HepG2 (cell line): Measurements from ENCODE around the gene RFX7. TPM values are rescaled to one million over a fixed set of nuclear protein-coding genes. Genes with fewer than 3 reads are reported as not detected.

Source experiments
- NCOA2 ChIP-seq: sonication (generic); formaldehyde crosslinking; IDR thresholded peaks from 2 replicates; pipeline ENCODE4 v1.8.0; 2022; ENCODE audit warnings: inconsistent platforms
- PHF21A ChIP-seq: sonication (generic); formaldehyde crosslinking; IDR thresholded peaks from 2 replicates; pipeline ENCODE4 v1.5.0; 2020; ENCODE audit warnings: mild to moderate bottlenecking, missing genetic modification reagents
- SALL2 ChIP-seq: sonication (generic); formaldehyde crosslinking; IDR thresholded peaks from 2 replicates; pipeline ENCODE4 v1.8.1; 2023; ENCODE audit warnings: mild to moderate bottlenecking, missing genetic modification reagents, inconsistent platforms
- SMC3 ChIP-seq: IDR thresholded peaks from 2 replicates; pipeline ENCODE4 v1.6.1; 2011; ENCODE audit warnings: low read length, improper control_type of control experiment
- SNAPC2 ChIP-seq: sonication (generic); formaldehyde crosslinking; IDR thresholded peaks from 2 replicates; pipeline ENCODE4 v1.8.1; 2022; ENCODE audit warnings: mild to moderate bottlenecking, missing genetic modification reagents
- TP53 ChIP-seq: sonication (generic); formaldehyde crosslinking; conservative IDR thresholded peaks from 2 replicates; pipeline ENCODE4 v1.4.0; 2020; ENCODE audit warnings: missing genetic modification reagents
- ZBTB20 ChIP-seq: sonication (generic); formaldehyde crosslinking; IDR thresholded peaks from 2 replicates; pipeline ENCODE4 v1.8.1; 2023; ENCODE audit warnings: missing genetic modification reagents, low read depth, mild to moderate bottlenecking, borderline replicate concordance
- ZBTB3 ChIP-seq: sonication (generic); formaldehyde crosslinking; IDR thresholded peaks from 2 replicates; pipeline ENCODE4 v1.4.0; 2020; ENCODE audit warnings: low read depth, mild to moderate bottlenecking, moderate library complexity, missing genetic modification reagents, borderline replicate concordance
- ZNF546 ChIP-seq: sonication (generic); formaldehyde crosslinking; conservative IDR thresholded peaks from 2 replicates; pipeline ENCODE4 v1.8.1; 2023; ENCODE audit warnings: mild to moderate bottlenecking, missing genetic modification reagents
- ZNF563 ChIP-seq: sonication (generic); formaldehyde crosslinking; IDR thresholded peaks from 2 replicates; pipeline ENCODE4 v1.8.0; 2022; ENCODE audit warnings: mild to moderate bottlenecking, moderate library complexity, missing genetic modification reagents
- ZNF772 ChIP-seq: sonication (generic); formaldehyde crosslinking; IDR thresholded peaks from 2 replicates; pipeline ENCODE4 v1.5.0; 2020; ENCODE audit warnings: mild to moderate bottlenecking, missing genetic modification reagents
- polyA plus RNA-seq, 8 experiments: library from polyadenylated mRNA; depleted of rRNA in 3 of 8; stranded (reverse) in 7 of 8; unstranded in 1 of 8; fragments of >200 nt; fragmentation: Illumina TruSeq in 4 of 8; extraction: Trizol in 4 of 8; gene quantifications; 2 replicates each; pipeline versions ENCODE4 v1.2.1 to v1.2.3, GENCODE V29; 2011 to 2016; ENCODE audit warnings: low read depth in 4 of 8, missing spikeins in 1 of 8, mixed read lengths in 1 of 8; ENCODE audit not compliant: insufficient read depth in 1 of 8
- total RNA-seq, 5 experiments: library from RNA; depleted of rRNA; stranded (reverse); fragments of >200 nt; fragmentation: Illumina TruSeq; extraction: Trizol; gene quantifications; 2 replicates each; pipeline ENCODE4 v1.2.3, GENCODE V29; 2016; ENCODE audit warnings: low read depth in 1 of 5
- TF ChIP-seq, protein P1 (sequence below): sonication (generic); formaldehyde crosslinking; IDR thresholded peaks from 2 replicates; pipeline ENCODE4 v1.5.0; 2020; ENCODE audit warnings: missing genetic modification reagents
- TF ChIP-seq, protein P2 (sequence below): sonication (generic); formaldehyde crosslinking; IDR thresholded peaks from 2 replicates; pipeline ENCODE4 v1.4.0; 2020; ENCODE audit warnings: missing genetic modification reagents
- TF ChIP-seq, protein P3 (sequence below): sonication (generic); formaldehyde crosslinking; IDR thresholded peaks from 2 replicates; pipeline ENCODE4 v1.8.0; 2022; ENCODE audit warnings: missing genetic modification reagents, mild to moderate bottlenecking, moderate library complexity, borderline replicate concordance
- TF ChIP-seq, protein P4 (sequence below): sonication (generic); formaldehyde crosslinking; IDR thresholded peaks from 2 replicates; pipeline ENCODE4 v1.8.0; 2022; ENCODE audit warnings: mild to moderate bottlenecking, missing genetic modification reagents; ENCODE audit not compliant: insufficient replicate concordance
- TF ChIP-seq, protein P5 (sequence below): sonication (generic); formaldehyde crosslinking; IDR thresholded peaks from 2 replicates; pipeline ENCODE4 v1.4.0; 2020; ENCODE audit warnings: missing genetic modification reagents

RFX7 gene
- total and polyA plus RNA-seq, 2 of the 13 experiments (the other 11 are each of a cell fraction or from before 2014, with no cell fraction given): 8.5 to 10.4 TPM

DNA sequence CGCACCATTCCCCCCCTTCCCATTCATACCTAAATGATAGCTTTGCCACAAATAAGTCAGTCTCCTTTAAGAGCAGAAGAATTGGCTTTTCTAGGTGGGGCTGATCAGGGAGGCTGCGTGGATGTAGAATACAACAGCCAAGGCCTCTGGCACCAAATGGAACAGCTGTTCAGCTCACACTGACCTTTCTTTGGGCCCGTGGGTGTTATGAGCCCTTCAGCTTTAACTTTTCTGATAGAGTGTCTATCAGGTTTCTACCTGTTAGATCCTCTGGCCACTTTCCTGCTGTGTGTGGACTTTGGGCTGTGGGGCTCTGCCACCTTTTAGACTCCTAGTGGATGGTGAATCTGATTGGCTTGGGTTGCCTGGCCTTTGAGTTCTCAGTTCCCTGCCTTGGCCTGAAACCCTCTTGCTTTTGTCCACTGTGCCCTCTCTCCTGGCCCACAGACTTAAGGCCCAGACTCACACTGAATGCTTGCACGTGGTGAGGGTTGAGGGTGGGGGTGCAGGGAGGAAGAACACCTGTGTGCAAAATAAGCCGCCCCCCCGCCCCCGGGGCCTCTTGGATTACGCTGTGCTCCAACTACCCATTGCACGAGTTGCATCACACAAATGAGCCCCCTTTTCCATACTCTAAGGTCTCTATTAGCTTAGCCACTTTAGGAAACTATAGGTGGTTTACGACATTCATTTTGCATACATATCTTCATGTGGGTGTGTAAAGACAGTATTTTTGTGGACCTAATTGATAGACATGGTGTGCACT lies 1.3 kb upstream of the RFX7 start (continued):
- no peak for TF ChIP-seq SNAPC2 (CRISPR knock-in tag)
- TF ChIP-seq SMC3: no peak
- TF ChIP-seq ZNF546 (CRISPR knock-in tag): no peak
- TF ChIP-seq, protein P1, sequence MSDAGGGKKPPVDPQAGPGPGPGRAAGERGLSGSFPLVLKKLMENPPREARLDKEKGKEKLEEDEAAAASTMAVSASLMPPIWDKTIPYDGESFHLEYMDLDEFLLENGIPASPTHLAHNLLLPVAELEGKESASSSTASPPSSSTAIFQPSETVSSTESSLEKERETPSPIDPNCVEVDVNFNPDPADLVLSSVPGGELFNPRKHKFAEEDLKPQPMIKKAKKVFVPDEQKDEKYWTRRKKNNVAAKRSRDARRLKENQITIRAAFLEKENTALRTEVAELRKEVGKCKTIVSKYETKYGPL (CRISPR knock-in tag): no peak
- TF ChIP-seq SALL2 (CRISPR knock-in tag): 0 out of 2 replicates have a peak, but pooled peaks have one; percentile 49
- TF ChIP-seq, protein P2, sequence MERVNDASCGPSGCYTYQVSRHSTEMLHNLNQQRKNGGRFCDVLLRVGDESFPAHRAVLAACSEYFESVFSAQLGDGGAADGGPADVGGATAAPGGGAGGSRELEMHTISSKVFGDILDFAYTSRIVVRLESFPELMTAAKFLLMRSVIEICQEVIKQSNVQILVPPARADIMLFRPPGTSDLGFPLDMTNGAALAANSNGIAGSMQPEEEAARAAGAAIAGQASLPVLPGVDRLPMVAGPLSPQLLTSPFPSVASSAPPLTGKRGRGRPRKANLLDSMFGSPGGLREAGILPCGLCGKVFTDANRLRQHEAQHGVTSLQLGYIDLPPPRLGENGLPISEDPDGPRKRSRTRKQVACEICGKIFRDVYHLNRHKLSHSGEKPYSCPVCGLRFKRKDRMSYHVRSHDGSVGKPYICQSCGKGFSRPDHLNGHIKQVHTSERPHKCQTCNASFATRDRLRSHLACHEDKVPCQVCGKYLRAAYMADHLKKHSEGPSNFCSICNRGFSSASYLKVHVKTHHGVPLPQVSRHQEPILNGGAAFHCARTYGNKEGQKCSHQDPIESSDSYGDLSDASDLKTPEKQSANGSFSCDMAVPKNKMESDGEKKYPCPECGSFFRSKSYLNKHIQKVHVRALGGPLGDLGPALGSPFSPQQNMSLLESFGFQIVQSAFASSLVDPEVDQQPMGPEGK: peak; percentile 94
- TF ChIP-seq, protein P3, sequence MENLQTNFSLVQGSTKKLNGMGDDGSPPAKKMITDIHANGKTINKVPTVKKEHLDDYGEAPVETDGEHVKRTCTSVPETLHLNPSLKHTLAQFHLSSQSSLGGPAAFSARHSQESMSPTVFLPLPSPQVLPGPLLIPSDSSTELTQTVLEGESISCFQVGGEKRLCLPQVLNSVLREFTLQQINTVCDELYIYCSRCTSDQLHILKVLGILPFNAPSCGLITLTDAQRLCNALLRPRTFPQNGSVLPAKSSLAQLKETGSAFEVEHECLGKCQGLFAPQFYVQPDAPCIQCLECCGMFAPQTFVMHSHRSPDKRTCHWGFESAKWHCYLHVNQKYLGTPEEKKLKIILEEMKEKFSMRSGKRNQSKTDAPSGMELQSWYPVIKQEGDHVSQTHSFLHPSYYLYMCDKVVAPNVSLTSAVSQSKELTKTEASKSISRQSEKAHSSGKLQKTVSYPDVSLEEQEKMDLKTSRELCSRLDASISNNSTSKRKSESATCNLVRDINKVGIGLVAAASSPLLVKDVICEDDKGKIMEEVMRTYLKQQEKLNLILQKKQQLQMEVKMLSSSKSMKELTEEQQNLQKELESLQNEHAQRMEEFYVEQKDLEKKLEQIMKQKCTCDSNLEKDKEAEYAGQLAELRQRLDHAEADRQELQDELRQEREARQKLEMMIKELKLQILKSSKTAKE (CRISPR knock-in tag): no peak
- TF ChIP-seq ZBTB3 (CRISPR knock-in tag): no peak
- TF ChIP-seq PHF21A (CRISPR knock-in tag): peak; percentile 74
- no peak for TF ChIP-seq ZBTB20 (CRISPR knock-in tag)
- TF ChIP-seq, protein P4, sequence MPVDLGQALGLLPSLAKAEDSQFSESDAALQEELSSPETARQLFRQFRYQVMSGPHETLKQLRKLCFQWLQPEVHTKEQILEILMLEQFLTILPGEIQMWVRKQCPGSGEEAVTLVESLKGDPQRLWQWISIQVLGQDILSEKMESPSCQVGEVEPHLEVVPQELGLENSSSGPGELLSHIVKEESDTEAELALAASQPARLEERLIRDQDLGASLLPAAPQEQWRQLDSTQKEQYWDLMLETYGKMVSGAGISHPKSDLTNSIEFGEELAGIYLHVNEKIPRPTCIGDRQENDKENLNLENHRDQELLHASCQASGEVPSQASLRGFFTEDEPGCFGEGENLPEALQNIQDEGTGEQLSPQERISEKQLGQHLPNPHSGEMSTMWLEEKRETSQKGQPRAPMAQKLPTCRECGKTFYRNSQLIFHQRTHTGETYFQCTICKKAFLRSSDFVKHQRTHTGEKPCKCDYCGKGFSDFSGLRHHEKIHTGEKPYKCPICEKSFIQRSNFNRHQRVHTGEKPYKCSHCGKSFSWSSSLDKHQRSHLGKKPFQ (CRISPR knock-in tag): no peak
- no peak for TF ChIP-seq TP53 (CRISPR knock-in tag)
- no peak for TF ChIP-seq ZNF563 (CRISPR knock-in tag)
- TF ChIP-seq ZNF772 (CRISPR knock-in tag): no peak
- TF ChIP-seq NCOA2 (CRISPR knock-in tag): peak; percentile 49; the same call in 1 of the 2 replicates
- TF ChIP-seq, protein P5, sequence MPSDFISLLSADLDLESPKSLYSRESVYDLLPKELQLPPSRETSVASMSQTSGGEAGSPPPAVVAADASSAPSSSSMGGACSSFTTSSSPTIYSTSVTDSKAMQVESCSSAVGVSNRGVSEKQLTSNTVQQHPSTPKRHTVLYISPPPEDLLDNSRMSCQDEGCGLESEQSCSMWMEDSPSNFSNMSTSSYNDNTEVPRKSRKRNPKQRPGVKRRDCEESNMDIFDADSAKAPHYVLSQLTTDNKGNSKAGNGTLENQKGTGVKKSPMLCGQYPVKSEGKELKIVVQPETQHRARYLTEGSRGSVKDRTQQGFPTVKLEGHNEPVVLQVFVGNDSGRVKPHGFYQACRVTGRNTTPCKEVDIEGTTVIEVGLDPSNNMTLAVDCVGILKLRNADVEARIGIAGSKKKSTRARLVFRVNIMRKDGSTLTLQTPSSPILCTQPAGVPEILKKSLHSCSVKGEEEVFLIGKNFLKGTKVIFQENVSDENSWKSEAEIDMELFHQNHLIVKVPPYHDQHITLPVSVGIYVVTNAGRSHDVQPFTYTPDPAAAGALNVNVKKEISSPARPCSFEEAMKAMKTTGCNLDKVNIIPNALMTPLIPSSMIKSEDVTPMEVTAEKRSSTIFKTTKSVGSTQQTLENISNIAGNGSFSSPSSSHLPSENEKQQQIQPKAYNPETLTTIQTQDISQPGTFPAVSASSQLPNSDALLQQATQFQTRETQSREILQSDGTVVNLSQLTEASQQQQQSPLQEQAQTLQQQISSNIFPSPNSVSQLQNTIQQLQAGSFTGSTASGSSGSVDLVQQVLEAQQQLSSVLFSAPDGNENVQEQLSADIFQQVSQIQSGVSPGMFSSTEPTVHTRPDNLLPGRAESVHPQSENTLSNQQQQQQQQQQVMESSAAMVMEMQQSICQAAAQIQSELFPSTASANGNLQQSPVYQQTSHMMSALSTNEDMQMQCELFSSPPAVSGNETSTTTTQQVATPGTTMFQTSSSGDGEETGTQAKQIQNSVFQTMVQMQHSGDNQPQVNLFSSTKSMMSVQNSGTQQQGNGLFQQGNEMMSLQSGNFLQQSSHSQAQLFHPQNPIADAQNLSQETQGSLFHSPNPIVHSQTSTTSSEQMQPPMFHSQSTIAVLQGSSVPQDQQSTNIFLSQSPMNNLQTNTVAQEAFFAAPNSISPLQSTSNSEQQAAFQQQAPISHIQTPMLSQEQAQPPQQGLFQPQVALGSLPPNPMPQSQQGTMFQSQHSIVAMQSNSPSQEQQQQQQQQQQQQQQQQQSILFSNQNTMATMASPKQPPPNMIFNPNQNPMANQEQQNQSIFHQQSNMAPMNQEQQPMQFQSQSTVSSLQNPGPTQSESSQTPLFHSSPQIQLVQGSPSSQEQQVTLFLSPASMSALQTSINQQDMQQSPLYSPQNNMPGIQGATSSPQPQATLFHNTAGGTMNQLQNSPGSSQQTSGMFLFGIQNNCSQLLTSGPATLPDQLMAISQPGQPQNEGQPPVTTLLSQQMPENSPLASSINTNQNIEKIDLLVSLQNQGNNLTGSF (CRISPR knock-in tag): 0 out of 2 replicates have a peak, but pooled peaks have one; percentile 68
